ENCODE data around the gene INTS1.
A peak's percentile ranks its signal among the peaks of the same experiment; 100 is the strongest.

Gene INTS1

DNA sequence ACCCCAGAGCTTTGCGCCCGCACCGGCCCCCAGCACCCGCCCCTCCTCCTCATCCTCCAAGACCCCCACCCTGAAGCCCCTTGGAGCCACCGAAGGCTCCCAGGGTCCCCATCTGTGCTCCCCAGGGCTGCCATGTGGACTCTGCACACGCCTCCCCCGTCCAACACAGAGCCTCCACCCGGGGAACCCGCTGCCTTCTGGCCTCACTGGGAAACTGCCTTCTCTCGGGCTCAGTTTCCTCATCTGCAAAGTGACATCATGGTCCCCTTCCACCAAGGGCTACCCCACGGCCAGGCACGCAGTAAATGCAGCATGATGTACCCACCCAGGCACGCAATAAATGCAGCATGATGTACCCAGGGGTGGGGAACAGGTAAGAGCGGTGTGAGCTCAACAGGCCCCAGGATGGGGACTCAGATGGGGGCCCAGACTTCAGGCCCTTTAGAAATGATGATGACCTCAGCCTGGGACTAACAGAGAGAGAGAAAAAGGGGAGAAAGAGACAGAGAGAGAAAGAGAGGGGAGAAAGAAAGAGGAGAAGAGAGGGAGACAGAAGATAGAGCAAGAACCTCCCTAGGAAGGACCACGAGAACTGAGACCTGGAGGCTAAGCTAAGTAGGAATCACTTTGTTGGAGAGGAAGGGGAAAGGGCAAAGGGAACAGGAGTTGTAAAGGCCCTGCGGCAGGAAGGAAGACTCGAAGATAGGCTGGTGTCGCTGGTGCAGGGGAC is 42.4 kb downstream of the INTS1 start:
- TF ChIP-seq, protein P1, sequence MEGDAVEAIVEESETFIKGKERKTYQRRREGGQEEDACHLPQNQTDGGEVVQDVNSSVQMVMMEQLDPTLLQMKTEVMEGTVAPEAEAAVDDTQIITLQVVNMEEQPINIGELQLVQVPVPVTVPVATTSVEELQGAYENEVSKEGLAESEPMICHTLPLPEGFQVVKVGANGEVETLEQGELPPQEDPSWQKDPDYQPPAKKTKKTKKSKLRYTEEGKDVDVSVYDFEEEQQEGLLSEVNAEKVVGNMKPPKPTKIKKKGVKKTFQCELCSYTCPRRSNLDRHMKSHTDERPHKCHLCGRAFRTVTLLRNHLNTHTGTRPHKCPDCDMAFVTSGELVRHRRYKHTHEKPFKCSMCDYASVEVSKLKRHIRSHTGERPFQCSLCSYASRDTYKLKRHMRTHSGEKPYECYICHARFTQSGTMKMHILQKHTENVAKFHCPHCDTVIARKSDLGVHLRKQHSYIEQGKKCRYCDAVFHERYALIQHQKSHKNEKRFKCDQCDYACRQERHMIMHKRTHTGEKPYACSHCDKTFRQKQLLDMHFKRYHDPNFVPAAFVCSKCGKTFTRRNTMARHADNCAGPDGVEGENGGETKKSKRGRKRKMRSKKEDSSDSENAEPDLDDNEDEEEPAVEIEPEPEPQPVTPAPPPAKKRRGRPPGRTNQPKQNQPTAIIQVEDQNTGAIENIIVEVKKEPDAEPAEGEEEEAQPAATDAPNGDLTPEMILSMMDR (IDR thresholded peaks at IDR 0.05; ENCODE audit: insufficient read depth, low read depth, low read length, missing control alignments): no peak
- DNase-seq (ENCODE audit: low read depth): no peak
- no peak overlapping the region for H3K4me3 ChIP-seq (ENCODE audit: low read length)

DNA sequence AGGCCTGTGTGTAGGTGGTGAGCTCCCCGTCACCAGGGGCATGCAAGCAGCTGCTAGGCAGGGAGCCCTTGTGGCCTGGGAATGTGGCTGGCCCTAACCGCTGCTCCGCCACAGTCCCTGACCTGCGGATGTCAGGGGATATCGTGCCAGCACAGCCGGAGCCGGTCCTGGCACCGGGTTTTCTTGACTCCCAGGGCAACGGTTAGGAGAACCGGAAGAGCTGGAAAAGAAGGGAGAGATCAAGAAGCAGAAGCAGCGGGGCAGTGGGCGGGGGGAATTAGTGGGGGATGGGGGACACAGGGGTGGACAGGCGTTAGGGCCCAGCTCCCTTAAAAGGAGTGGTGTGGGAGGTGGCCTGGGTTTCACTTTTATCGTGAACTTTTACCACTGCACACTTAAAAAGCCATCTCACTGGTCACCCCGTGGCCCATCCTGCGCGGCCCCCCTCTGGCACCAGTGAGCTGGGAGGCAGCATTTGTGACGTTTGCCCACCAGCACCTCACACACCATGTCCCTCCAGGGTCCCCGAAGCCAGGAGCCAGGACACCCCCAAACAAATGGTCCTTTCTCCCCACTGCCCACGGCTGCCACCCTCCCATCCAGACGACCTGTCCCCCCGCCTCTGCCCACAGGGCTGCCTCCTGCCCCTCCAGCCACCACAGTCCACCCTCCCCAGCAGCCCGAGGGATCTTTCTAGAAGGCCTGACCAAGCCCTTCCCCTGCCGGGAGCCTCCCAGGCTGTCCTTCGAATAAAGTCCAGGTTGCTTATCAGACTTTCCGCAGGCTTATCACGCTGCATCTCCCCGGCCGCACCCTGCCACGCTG is 43.2 kb downstream of the INTS1 start:
- H3K4me3 ChIP-seq (ENCODE audit: low read length): no peak overlapping the region
- peak; percentile 42 for DNase-seq (ENCODE audit: low read depth)
- TF ChIP-seq, protein P1 (IDR thresholded peaks at IDR 0.05; ENCODE audit: insufficient read depth, low read depth, low read length, missing control alignments): no peak

DNA sequence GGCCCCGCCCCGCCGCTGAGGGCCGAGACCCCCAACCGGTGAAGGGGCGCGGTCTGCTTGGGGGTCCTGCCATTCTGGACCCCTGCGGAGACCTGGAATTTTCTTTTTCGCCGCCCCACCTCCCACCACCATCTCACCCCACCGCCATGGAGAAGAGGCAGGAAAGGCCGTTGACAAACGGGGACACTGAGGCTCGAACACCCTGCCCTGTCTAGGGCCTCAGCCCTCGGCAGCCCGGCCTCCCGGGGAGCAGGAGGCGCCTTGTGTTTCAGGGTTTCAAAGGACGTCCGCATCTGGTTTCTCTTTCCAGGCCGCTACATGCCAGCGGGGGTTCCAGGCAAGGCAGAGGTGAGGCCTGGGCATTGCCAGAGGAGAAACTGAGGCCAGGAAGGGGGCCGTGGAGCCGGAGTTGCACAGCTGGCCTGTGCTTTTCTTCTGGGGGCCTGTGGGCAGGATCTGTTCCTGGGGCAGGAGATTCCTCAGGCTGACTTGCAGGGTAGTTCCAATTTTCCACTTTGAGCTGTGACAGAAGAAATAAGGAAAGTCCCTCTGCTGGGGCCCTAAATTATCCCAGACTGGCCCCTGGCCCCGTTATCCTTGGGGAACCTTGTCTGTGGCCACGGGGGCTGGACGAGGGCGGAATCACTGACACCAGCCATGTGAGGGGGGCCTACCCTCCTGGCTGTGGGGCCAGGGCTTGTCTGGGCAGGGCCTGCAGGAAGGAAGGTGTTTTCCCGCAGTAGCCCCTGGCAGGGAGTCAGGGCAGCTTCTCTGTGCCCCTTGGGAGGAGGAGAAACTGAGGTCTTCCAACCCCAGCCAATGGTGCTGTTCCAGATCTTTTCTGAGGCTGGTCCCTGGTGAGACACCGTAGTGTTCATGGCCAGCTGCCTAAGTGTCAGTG is 44.0 kb downstream of the INTS1 start:
- TF ChIP-seq, protein P1 (IDR thresholded peaks at IDR 0.05; ENCODE audit: insufficient read depth, low read depth, low read length, missing control alignments): no peak
- peak overlapping the region; percentile 34 for H3K4me3 ChIP-seq (ENCODE audit: low read length)
- DNase-seq (ENCODE audit: low read depth): peak; percentile 67

DNA sequence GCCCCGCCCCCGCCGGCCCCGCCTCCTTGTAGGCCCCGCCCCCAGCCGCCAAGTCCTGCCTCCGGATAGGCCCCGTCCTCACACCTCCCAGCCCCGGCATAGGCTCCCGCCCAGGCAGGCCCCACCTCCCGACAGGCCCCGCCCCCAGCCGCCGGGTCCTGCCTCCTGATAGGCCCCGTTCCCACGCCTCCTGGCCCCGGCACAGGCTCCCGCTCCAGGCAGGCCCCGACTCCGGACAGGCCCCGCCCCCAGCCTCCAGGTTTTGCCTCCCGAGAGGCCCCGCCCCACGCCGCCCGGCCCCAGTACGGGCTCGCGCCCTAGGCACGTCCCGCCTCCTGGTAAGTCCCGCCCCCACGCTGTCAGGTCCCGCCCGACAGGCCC is 44.7 kb downstream of the INTS1 start:
- peak overlapping the region; percentile 87 for H3K4me3 ChIP-seq (ENCODE audit: low read length)
- DNase-seq (ENCODE audit: low read depth): peak; percentile 99
- TF ChIP-seq, protein P1 (IDR thresholded peaks at IDR 0.05; ENCODE audit: insufficient read depth, low read depth, low read length, missing control alignments): no peak

DNA sequence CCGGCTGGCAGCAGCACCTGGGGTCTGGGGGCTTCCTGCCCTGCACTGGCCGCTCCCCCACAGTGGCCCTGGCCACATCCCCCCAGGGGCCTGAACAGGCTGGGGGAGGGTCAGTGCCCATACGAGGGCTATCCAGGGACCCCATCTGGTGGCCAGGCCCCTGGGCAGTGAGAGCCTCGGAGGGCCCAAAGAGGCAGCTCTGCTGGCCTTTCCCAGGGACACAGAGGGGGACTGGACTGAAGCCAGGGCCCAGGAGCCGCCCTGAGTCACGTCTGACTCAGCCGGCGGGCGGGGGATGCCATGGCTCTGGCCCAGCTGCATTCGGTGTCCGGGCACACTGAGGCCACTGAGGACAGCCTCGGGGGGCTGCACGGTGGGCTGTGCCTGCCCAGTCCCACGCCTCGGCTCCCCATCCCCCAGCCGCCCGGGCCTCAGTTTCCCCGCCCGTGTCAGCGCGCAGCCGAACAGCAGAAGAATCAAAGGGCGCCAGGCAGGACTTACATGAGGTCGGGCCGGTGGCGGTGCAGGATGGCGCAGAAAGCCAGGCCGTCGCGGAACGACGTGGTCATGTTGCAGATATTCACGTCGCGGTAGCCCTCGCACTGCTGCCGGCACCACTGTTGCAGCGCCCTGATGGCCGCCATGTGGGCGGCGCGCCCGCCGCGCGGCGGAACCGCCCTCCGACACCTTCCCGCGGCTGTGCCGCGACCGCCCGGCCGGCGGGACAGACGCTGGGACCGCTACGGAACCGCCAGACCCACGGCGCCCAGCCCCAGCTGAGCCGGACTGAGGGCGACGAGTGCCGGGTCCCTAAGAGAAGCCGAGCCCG is 45.3 kb downstream of the INTS1 start, which contains the start of gene MICALL2:
MICALL2 (minus strand) TSS at position 788 of the 829 bp plus-strand sequence; CDS start at position 644, 144 bp downstream.
- peak within 1 kb of the TSS; percentile 87 for H3K4me3 ChIP-seq (ENCODE audit: low read length)
- DNase-seq (ENCODE audit: low read depth): peak; percentile 85
- TF ChIP-seq, protein P1 (IDR thresholded peaks at IDR 0.05; ENCODE audit: insufficient read depth, low read depth, low read length, missing control alignments): no peak

Data from epithelial cell of esophagus (primary cell).